WTC11 (cell line): ENCODE data around the gene F11R. TPM values are rescaled to one million over a fixed set of nuclear protein-coding genes. Genes with fewer than 3 reads are reported as not detected.

Experiments
- ATAC-seq: fragments of 200-7000 bp; cut with Tn5 transposase; 2 replicates; pipeline ENCODE4 v1.10.0; 2021; ENCODE audit warnings: mild to moderate bottlenecking, moderate library complexity
- CTCF ChIA-PET: fragments of 300-600 bp; sonication (Branson Sonifier 250); formaldehyde crosslinking; loops from one replicate; lab custom pipeline; 2021; ENCODE audit warnings: antibody characterized with exemption; lab: Charles Lee
- POLR2A ChIA-PET: fragments of 350-600 bp; sonication (Branson Sonifier 250); formaldehyde crosslinking; loops from one replicate; lab custom pipeline; 2021; ENCODE audit warnings: antibody characterized with exemption; lab: Charles Lee
- DNase-seq: peaks from one replicate; pipeline ENCODE4 v3.0.0; 2021; ENCODE audit warnings: low spot score
- H3K27ac Mint-ChIP-seq: 2 replicates; pipeline ENCODE4 v1.8.0; 2021; ENCODE audit warnings: mixed read lengths
- H3K27me3 Mint-ChIP-seq: 2 replicates; pipeline ENCODE4 v1.8.0; 2021; ENCODE audit warnings: low read depth, mild to moderate bottlenecking, moderate library complexity, mixed read lengths
- H3K36me3 Mint-ChIP-seq: 2 replicates; pipeline ENCODE4 v1.8.0; 2021; ENCODE audit warnings: mixed read lengths
- H3K4me1 Mint-ChIP-seq: 2 replicates; pipeline ENCODE4 v1.8.0; 2022; ENCODE audit warnings: mixed read lengths
- H3K4me3 Mint-ChIP-seq: 2 replicates; pipeline ENCODE4 v1.8.0; 2021; ENCODE audit warnings: mild to moderate bottlenecking, moderate library complexity, mixed read lengths
- H3K9me3 Mint-ChIP-seq: 2 replicates; pipeline ENCODE4 v1.8.0; 2021; ENCODE audit warnings: mixed read lengths
- CBFB ChIP-seq: sonication (generic); formaldehyde crosslinking; IDR thresholded peaks from 2 replicates; pipeline ENCODE4 v1.8.1; 2022; ENCODE audit warnings: mild to moderate bottlenecking, low read depth, missing genetic modification reagents
- ETV6 ChIP-seq: sonication (generic); formaldehyde crosslinking; IDR thresholded peaks from 2 replicates; pipeline ENCODE4 v1.8.1; 2022; ENCODE audit warnings: mild to moderate bottlenecking, missing genetic modification reagents
- FOXJ3 ChIP-seq: sonication (generic); formaldehyde crosslinking; IDR thresholded peaks from 2 replicates; pipeline ENCODE4 v1.9.0; 2021; ENCODE audit warnings: missing genetic modification reagents, mild to moderate bottlenecking, borderline replicate concordance
- GABPB1 ChIP-seq: sonication (generic); formaldehyde crosslinking; IDR thresholded peaks from 2 replicates; pipeline ENCODE4 v1.8.1; 2023; ENCODE audit warnings: mild to moderate bottlenecking, missing genetic modification reagents
- GRHL2 ChIP-seq: fragments of 250-450 bp; sonication (Bioruptor Pico); IDR thresholded peaks from 2 replicates; pipeline ENCODE4 v1.8.0; 2022; ENCODE audit warnings: mild to moderate bottlenecking, moderate library complexity; ENCODE audit not compliant: insufficient replicate concordance, severe bottlenecking
- KAT7 ChIP-seq: sonication (generic); formaldehyde crosslinking; IDR thresholded peaks from 2 replicates; pipeline ENCODE4 v1.8.1; 2023; ENCODE audit warnings: missing genetic modification reagents, mild to moderate bottlenecking, borderline replicate concordance
- NFE2L1 ChIP-seq: sonication (generic); formaldehyde crosslinking; IDR thresholded peaks from 2 replicates; pipeline ENCODE4 v1.8.1; 2023; ENCODE audit warnings: missing genetic modification reagents
- NFYB ChIP-seq: sonication (generic); formaldehyde crosslinking; conservative IDR thresholded peaks from 2 replicates; pipeline ENCODE4 v1.8.0; 2022; ENCODE audit warnings: low read depth, missing genetic modification reagents
- NR1H2 ChIP-seq: sonication (generic); formaldehyde crosslinking; IDR thresholded peaks from 2 replicates; pipeline ENCODE4 v1.9.0; 2021; ENCODE audit warnings: mild to moderate bottlenecking, moderate library complexity, missing genetic modification reagents
- TCF7 ChIP-seq: sonication (generic); formaldehyde crosslinking; IDR thresholded peaks from 2 replicates; pipeline ENCODE4 v1.8.0; 2022; ENCODE audit warnings: mild to moderate bottlenecking, low read depth, missing genetic modification reagents, moderate library complexity
- TEAD1 ChIP-seq: sonication (generic); formaldehyde crosslinking; IDR thresholded peaks from 2 replicates; pipeline ENCODE4 v1.8.0; 2022; ENCODE audit warnings: mild to moderate bottlenecking, missing genetic modification reagents
- ZNF416 ChIP-seq: fragments of 250-450 bp; sonication (Bioruptor Pico); IDR thresholded peaks from 2 replicates; pipeline ENCODE4 v1.9.0; 2021; ENCODE audit warnings: mild to moderate bottlenecking, inconsistent platforms
- ZNF423 ChIP-seq: fragments of 250-450 bp; sonication (Bioruptor Pico); IDR thresholded peaks from 2 replicates; pipeline ENCODE4 v2.1.2; 2022; ENCODE audit warnings: mild to moderate bottlenecking, moderate library complexity
- total RNA-seq: library from RNA; stranded (reverse); gene quantifications from 3 replicates; pipeline ENCODE4 v1.2.3, GENCODE V29; 2021
- TF ChIP-seq, protein P1 (sequence below): sonication (generic); formaldehyde crosslinking; IDR thresholded peaks from 2 replicates; pipeline ENCODE4 v1.8.1; 2022; ENCODE audit warnings: mild to moderate bottlenecking, missing genetic modification reagents, moderate library complexity, borderline replicate concordance
- TF ChIP-seq, protein P2 (sequence below): fragments of 250-450 bp; sonication (Bioruptor Pico); IDR thresholded peaks from 2 replicates; pipeline ENCODE4 v1.8.0; 2021; ENCODE audit warnings: mild to moderate bottlenecking
- TF ChIP-seq, protein P3 (sequence below): sonication (generic); formaldehyde crosslinking; IDR thresholded peaks from 2 replicates; pipeline ENCODE4 v1.8.0; 2022; ENCODE audit warnings: mild to moderate bottlenecking, missing genetic modification reagents
- TF ChIP-seq, protein P4 (sequence below): fragments of 250-450 bp; sonication (Bioruptor Pico); IDR thresholded peaks from 2 replicates; pipeline ENCODE4 v1.9.0; 2021; ENCODE audit warnings: mild to moderate bottlenecking, borderline replicate concordance
- TF ChIP-seq, protein P5 (sequence below): fragments of 250-450 bp; sonication (Bioruptor Pico); IDR thresholded peaks from 2 replicates; pipeline ENCODE4 v2.1.2; 2022; ENCODE audit warnings: mild to moderate bottlenecking, moderate library complexity
- TF ChIP-seq, protein P6 (sequence below): sonication (generic); formaldehyde crosslinking; IDR thresholded peaks from 2 replicates; pipeline ENCODE4 v1.8.0; 2022; ENCODE audit warnings: mild to moderate bottlenecking, missing genetic modification reagents
- TF ChIP-seq, protein P7 (sequence below): sonication (generic); formaldehyde crosslinking; IDR thresholded peaks from 2 replicates; pipeline ENCODE4 v1.8.1; 2023; ENCODE audit warnings: mild to moderate bottlenecking, missing genetic modification reagents, moderate library complexity
- TF ChIP-seq, protein P8 (sequence below): sonication (generic); formaldehyde crosslinking; IDR thresholded peaks from 2 replicates; pipeline ENCODE4 v1.8.1; 2023; ENCODE audit warnings: mild to moderate bottlenecking, missing genetic modification reagents
- TF ChIP-seq, protein P9 (sequence below): sonication (generic); formaldehyde crosslinking; IDR thresholded peaks from 2 replicates; pipeline ENCODE4 v1.8.0; 2022; ENCODE audit warnings: missing genetic modification reagents

The F11R gene
- total RNA-seq, 1 experiment from 2014 or later, result 202 TPM

DNA sequence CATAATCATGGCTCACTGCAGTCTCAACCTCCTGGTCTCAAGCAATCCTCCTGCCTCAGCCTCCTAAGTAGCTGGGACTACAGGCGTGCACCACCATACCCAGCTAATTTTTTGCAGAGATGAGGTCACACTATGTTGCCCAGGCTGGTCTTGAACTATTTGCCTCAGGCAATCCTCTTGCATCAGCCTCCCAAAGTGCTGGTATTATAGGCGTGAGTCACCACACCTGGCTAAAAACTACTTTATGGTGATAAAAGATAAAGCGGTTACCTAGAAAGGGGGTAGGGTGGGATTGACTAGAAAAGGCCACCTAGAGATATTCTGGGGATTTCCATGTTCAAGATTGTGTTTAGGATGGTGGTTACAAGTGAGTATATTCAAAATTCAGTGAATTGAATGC is 12.8 kb upstream of the F11R start (continued):
- TF ChIP-seq, protein P1, sequence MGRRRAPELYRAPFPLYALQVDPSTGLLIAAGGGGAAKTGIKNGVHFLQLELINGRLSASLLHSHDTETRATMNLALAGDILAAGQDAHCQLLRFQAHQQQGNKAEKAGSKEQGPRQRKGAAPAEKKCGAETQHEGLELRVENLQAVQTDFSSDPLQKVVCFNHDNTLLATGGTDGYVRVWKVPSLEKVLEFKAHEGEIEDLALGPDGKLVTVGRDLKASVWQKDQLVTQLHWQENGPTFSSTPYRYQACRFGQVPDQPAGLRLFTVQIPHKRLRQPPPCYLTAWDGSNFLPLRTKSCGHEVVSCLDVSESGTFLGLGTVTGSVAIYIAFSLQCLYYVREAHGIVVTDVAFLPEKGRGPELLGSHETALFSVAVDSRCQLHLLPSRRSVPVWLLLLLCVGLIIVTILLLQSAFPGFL (CRISPR knock-in tag), result no peak
- TF ChIP-seq NFYB (CRISPR knock-in tag), result no peak
- TF ChIP-seq ETV6, result no peak
- no peak for TF ChIP-seq TCF7 (CRISPR knock-in tag)
- TF ChIP-seq, protein P2, sequence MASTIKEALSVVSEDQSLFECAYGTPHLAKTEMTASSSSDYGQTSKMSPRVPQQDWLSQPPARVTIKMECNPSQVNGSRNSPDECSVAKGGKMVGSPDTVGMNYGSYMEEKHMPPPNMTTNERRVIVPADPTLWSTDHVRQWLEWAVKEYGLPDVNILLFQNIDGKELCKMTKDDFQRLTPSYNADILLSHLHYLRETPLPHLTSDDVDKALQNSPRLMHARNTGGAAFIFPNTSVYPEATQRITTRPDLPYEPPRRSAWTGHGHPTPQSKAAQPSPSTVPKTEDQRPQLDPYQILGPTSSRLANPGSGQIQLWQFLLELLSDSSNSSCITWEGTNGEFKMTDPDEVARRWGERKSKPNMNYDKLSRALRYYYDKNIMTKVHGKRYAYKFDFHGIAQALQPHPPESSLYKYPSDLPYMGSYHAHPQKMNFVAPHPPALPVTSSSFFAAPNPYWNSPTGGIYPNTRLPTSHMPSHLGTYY (CRISPR knock-in tag), result no peak

DNA sequence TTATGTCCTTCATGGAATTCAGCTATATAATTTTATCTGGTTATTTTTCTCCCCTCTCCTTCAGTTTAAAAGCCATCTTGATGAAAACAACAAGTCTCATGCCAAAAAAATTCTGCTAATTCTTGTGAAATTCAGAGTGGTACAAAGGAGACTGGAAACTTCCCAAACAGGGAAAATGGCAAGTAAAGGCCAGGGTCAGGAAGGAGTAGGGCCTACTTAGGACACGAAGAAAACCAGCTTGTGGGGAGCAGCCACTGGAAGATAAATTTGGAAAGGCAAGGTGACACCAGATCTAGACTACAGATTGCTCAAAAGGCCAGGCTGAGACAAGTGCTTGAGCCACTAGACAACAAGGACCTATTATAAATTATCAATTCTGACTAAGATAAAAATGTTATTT is 11.5 kb upstream of the F11R start:
- Mint-ChIP-seq H3K4me1 (peaks cover 20% of the 10 kb centered on the region), H3K27ac (no peak overlapping the region; the same call in 1 of the 2 replicates), H3K27me3 (no peaks in the 10 kb centered on the region), H3K36me3 (peaks cover 17% of the 10 kb centered on the region), H3K4me3 (no peak overlapping the region), H3K9me3 (peaks cover 6% of the 10 kb centered on the region; the same call in 1 of the 2 replicates)
- ChIA-PET CTCF (interaction anchor here (0.8 to 1.2 kb wide), 3 partner anchors 9 to 35 kb away, joined by 3 read pairs; no protein-coding TSS in a partner anchor), POLR2A (interaction anchor here (3.7 kb wide), 1 partner anchor 11 kb away, joined by 15 read pairs; the partner anchor contains the start of gene F11R)
- no peak for ATAC-seq
- no peak for DNase-seq
- TF ChIP-seq NFE2L1 (CRISPR knock-in tag) (no peak), GRHL2 (CRISPR knock-in tag) (no peak), ZNF423 (no peak), FOXJ3 (CRISPR knock-in tag) (no peak), GABPB1 (no peak), CBFB (CRISPR knock-in tag) (no peak), ZNF416 (CRISPR knock-in tag) (no peak), NR1H2 (no peak), KAT7 (no peak), TEAD1 (CRISPR knock-in tag) (no peak)
- TF ChIP-seq, protein P3, sequence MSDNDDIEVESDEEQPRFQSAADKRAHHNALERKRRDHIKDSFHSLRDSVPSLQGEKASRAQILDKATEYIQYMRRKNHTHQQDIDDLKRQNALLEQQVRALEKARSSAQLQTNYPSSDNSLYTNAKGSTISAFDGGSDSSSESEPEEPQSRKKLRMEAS (CRISPR knock-in tag), result no peak
- TF ChIP-seq, protein P4, sequence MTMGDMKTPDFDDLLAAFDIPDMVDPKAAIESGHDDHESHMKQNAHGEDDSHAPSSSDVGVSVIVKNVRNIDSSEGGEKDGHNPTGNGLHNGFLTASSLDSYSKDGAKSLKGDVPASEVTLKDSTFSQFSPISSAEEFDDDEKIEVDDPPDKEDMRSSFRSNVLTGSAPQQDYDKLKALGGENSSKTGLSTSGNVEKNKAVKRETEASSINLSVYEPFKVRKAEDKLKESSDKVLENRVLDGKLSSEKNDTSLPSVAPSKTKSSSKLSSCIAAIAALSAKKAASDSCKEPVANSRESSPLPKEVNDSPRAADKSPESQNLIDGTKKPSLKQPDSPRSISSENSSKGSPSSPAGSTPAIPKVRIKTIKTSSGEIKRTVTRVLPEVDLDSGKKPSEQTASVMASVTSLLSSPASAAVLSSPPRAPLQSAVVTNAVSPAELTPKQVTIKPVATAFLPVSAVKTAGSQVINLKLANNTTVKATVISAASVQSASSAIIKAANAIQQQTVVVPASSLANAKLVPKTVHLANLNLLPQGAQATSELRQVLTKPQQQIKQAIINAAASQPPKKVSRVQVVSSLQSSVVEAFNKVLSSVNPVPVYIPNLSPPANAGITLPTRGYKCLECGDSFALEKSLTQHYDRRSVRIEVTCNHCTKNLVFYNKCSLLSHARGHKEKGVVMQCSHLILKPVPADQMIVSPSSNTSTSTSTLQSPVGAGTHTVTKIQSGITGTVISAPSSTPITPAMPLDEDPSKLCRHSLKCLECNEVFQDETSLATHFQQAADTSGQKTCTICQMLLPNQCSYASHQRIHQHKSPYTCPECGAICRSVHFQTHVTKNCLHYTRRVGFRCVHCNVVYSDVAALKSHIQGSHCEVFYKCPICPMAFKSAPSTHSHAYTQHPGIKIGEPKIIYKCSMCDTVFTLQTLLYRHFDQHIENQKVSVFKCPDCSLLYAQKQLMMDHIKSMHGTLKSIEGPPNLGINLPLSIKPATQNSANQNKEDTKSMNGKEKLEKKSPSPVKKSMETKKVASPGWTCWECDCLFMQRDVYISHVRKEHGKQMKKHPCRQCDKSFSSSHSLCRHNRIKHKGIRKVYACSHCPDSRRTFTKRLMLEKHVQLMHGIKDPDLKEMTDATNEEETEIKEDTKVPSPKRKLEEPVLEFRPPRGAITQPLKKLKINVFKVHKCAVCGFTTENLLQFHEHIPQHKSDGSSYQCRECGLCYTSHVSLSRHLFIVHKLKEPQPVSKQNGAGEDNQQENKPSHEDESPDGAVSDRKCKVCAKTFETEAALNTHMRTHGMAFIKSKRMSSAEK (CRISPR knock-in tag), result no peak
- TF ChIP-seq, protein P5, sequence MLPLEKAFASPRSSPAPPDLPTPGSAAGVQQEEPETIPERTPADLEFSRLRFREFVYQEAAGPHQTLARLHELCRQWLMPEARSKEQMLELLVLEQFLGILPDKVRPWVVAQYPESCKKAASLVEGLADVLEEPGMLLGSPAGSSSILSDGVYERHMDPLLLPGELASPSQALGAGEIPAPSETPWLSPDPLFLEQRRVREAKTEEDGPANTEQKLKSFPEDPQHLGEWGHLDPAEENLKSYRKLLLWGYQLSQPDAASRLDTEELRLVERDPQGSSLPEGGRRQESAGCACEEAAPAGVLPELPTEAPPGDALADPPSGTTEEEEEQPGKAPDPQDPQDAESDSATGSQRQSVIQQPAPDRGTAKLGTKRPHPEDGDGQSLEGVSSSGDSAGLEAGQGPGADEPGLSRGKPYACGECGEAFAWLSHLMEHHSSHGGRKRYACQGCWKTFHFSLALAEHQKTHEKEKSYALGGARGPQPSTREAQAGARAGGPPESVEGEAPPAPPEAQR, result no peak
- TF ChIP-seq, protein P6, sequence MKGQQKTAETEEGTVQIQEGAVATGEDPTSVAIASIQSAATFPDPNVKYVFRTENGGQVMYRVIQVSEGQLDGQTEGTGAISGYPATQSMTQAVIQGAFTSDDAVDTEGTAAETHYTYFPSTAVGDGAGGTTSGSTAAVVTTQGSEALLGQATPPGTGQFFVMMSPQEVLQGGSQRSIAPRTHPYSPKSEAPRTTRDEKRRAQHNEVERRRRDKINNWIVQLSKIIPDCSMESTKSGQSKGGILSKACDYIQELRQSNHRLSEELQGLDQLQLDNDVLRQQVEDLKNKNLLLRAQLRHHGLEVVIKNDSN (CRISPR knock-in tag), result no peak
- TF ChIP-seq, protein P7, sequence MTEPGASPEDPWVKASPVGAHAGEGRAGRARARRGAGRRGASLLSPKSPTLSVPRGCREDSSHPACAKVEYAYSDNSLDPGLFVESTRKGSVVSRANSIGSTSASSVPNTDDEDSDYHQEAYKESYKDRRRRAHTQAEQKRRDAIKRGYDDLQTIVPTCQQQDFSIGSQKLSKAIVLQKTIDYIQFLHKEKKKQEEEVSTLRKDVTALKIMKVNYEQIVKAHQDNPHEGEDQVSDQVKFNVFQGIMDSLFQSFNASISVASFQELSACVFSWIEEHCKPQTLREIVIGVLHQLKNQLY (CRISPR knock-in tag), result no peak
- TF ChIP-seq, protein P8, sequence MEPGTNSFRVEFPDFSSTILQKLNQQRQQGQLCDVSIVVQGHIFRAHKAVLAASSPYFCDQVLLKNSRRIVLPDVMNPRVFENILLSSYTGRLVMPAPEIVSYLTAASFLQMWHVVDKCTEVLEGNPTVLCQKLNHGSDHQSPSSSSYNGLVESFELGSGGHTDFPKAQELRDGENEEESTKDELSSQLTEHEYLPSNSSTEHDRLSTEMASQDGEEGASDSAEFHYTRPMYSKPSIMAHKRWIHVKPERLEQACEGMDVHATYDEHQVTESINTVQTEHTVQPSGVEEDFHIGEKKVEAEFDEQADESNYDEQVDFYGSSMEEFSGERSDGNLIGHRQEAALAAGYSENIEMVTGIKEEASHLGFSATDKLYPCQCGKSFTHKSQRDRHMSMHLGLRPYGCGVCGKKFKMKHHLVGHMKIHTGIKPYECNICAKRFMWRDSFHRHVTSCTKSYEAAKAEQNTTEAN, result no peak
- TF ChIP-seq, protein P9, sequence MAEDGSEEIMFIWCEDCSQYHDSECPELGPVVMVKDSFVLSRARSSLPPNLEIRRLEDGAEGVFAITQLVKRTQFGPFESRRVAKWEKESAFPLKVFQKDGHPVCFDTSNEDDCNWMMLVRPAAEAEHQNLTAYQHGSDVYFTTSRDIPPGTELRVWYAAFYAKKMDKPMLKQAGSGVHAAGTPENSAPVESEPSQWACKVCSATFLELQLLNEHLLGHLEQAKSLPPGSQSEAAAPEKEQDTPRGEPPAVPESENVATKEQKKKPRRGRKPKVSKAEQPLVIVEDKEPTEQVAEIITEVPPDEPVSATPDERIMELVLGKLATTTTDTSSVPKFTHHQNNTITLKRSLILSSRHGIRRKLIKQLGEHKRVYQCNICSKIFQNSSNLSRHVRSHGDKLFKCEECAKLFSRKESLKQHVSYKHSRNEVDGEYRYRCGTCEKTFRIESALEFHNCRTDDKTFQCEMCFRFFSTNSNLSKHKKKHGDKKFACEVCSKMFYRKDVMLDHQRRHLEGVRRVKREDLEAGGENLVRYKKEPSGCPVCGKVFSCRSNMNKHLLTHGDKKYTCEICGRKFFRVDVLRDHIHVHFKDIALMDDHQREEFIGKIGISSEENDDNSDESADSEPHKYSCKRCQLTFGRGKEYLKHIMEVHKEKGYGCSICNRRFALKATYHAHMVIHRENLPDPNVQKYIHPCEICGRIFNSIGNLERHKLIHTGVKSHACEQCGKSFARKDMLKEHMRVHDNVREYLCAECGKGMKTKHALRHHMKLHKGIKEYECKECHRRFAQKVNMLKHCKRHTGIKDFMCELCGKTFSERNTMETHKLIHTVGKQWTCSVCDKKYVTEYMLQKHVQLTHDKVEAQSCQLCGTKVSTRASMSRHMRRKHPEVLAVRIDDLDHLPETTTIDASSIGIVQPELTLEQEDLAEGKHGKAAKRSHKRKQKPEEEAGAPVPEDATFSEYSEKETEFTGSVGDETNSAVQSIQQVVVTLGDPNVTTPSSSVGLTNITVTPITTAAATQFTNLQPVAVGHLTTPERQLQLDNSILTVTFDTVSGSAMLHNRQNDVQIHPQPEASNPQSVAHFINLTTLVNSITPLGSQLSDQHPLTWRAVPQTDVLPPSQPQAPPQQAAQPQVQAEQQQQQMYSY (CRISPR knock-in tag), result no peak
